H9 (cell line): Measurements from ENCODE around the gene CD81. TPM values are rescaled to one million over a fixed set of nuclear protein-coding genes. Genes with fewer than 3 reads are reported as not detected.

Source experiments
- DNase-seq: peaks from one replicate; pipeline ENCODE4 v3.0.0-alpha.2; 2017
- H2AFZ ChIP-seq: one replicate; pipeline ENCODE4 v1.6.1; 2013; ENCODE audit warnings: mild to moderate bottlenecking, low read length, control low read depth, moderate library complexity
- H2AK5ac ChIP-seq: 2 replicates; pipeline ENCODE4 v1.6.1; 2013; ENCODE audit warnings: low read length, control low read depth, mixed read lengths; ENCODE audit not compliant: insufficient read length
- H2BK120ac ChIP-seq: one replicate; pipeline ENCODE4 v1.6.1; 2013; ENCODE audit warnings: low read depth, mild to moderate bottlenecking, low read length, control low read depth, inconsistent platforms; ENCODE audit not compliant: poor library complexity, severe bottlenecking
- H2BK12ac ChIP-seq: 2 replicates; pipeline ENCODE4 v1.6.1; 2013; ENCODE audit warnings: low read length, control low read depth, mixed read lengths, low read depth; ENCODE audit not compliant: insufficient read length
- H2BK15ac ChIP-seq: 2 replicates; pipeline ENCODE4 v1.6.1; 2013; ENCODE audit warnings: low read depth, low read length, control low read depth
- H2BK20ac ChIP-seq: one replicate; pipeline ENCODE4 v1.6.1; 2013; ENCODE audit warnings: low read depth, mild to moderate bottlenecking, low read length, control low read depth, inconsistent platforms; ENCODE audit not compliant: poor library complexity, severe bottlenecking
- H2BK5ac ChIP-seq: 2 replicates; pipeline ENCODE4 v1.6.1; 2013; ENCODE audit warnings: low read length, control low read depth, mixed read lengths; ENCODE audit not compliant: insufficient read length
- H3K14ac ChIP-seq: 2 replicates; pipeline ENCODE4 v1.6.1; 2013; ENCODE audit warnings: low read length, control low read depth; ENCODE audit not compliant: insufficient read depth
- H3K18ac ChIP-seq: 2 replicates; pipeline ENCODE4 v1.6.1; 2013; ENCODE audit warnings: low read depth, mild to moderate bottlenecking, mixed read lengths, low read length, control low read depth; ENCODE audit not compliant: insufficient read length
- H3K23ac ChIP-seq: 2 replicates; pipeline ENCODE4 v1.6.1; 2013; ENCODE audit warnings: low read length, control low read depth, mixed read lengths, low read depth; ENCODE audit not compliant: insufficient read length
- H3K23me2 ChIP-seq: 2 replicates; pipeline ENCODE4 v1.6.1; 2013; ENCODE audit warnings: low read depth, mild to moderate bottlenecking, mixed read lengths, low read length, control low read depth; ENCODE audit not compliant: insufficient read length, poor library complexity, severe bottlenecking
- H3K27ac ChIP-seq: 2 replicates; pipeline ENCODE4 v1.5.1; 2013; ENCODE audit warnings: low read length, control low read depth, mixed read lengths, low read depth; ENCODE audit not compliant: insufficient read length
- H3K27me3 ChIP-seq: 2 replicates; pipeline ENCODE4 v1.6.1; 2013; ENCODE audit warnings: low read length, control low read depth, inconsistent platforms; ENCODE audit not compliant: insufficient read depth
- H3K4ac ChIP-seq: 2 replicates; pipeline ENCODE4 v1.6.1; 2013; ENCODE audit warnings: low read depth, mild to moderate bottlenecking, control low read depth, inconsistent platforms, low read length, moderate library complexity
- H3K4me1 ChIP-seq: 2 replicates; pipeline ENCODE4 v1.6.1; 2013; ENCODE audit warnings: low read length, control low read depth, inconsistent platforms; ENCODE audit not compliant: insufficient read depth
- H3K4me2 ChIP-seq: 2 replicates; pipeline ENCODE4 v1.6.1; 2013; ENCODE audit warnings: low read length, control low read depth, mixed read lengths; ENCODE audit not compliant: insufficient read length, insufficient read depth
- H3K56ac ChIP-seq: 2 replicates; pipeline ENCODE4 v1.6.1; 2013; ENCODE audit warnings: low read depth, mild to moderate bottlenecking, mixed read lengths, low read length, control low read depth; ENCODE audit not compliant: insufficient read length
- H3K79me1 ChIP-seq: 2 replicates; pipeline ENCODE4 v1.6.1; 2013; ENCODE audit warnings: low read depth, mild to moderate bottlenecking, moderate library complexity, low read length, control low read depth, inconsistent platforms; ENCODE audit not compliant: insufficient read depth, poor library complexity, severe bottlenecking
- H3K79me2 ChIP-seq: 2 replicates; pipeline ENCODE4 v1.6.1; 2013; ENCODE audit warnings: low read length, control low read depth, inconsistent platforms; ENCODE audit not compliant: insufficient read depth
- H3K9ac ChIP-seq: 2 replicates; pipeline ENCODE4 v1.6.1; 2013; ENCODE audit warnings: low read length, control low read depth, mixed read lengths; ENCODE audit not compliant: insufficient read length; ENCODE audit errors: extremely low read depth
- H3K9me3 ChIP-seq: one replicate; pipeline ENCODE4 v1.6.1; 2013; ENCODE audit warnings: low read depth, low read length, inconsistent platforms; ENCODE audit not compliant: control insufficient read depth
- H3T11ph ChIP-seq: one replicate; pipeline ENCODE4 v1.6.1; 2013; ENCODE audit warnings: mild to moderate bottlenecking, low read length, control low read depth, inconsistent platforms
- H4K20me1 ChIP-seq: one replicate; pipeline ENCODE4 v1.6.1; 2013; ENCODE audit not compliant: control insufficient read depth, insufficient read length, insufficient read depth
- H4K5ac ChIP-seq: 2 replicates; pipeline ENCODE4 v1.6.1; 2013; ENCODE audit warnings: low read depth, mild to moderate bottlenecking, mixed read lengths, low read length, control low read depth; ENCODE audit not compliant: insufficient read length
- H4K8ac ChIP-seq: replicated peaks from 2 replicates; pipeline ENCODE4 v1.6.1; 2013; ENCODE audit warnings: low read length, control low read depth, mixed read lengths, low read depth; ENCODE audit not compliant: insufficient read length
- H4K91ac ChIP-seq: 2 replicates; pipeline ENCODE4 v1.6.1; 2013; ENCODE audit warnings: low read depth, mild to moderate bottlenecking, moderate library complexity, mixed read lengths, low read length, control low read depth; ENCODE audit not compliant: insufficient read length
- H3K27ac Mint-ChIP-seq, 3 experiments: 2 replicates in 2 of 3; 3 replicates in 1 of 3; pipeline ENCODE4 v1.8.0; 2020 to 2021; ENCODE audit warnings: mixed read lengths in 3 of 3, mild to moderate bottlenecking in 1 of 3, moderate library complexity in 1 of 3
- H3K27me3 Mint-ChIP-seq: 2 replicates; pipeline ENCODE4 v1.8.0; 2021; ENCODE audit warnings: low read depth, mild to moderate bottlenecking, moderate library complexity, mixed read lengths
- H3K36me3 Mint-ChIP-seq, 3 experiments: 2 replicates in 2 of 3; 3 replicates in 1 of 3; pipeline ENCODE4 v1.8.0; 2020 to 2021; ENCODE audit warnings: low read depth in 3 of 3, mixed read lengths in 3 of 3; ENCODE audit not compliant: insufficient read depth in 1 of 3
- H3K4me1 Mint-ChIP-seq, 2 experiments: 2 replicates each; pipeline ENCODE4 v1.8.0; 2020; ENCODE audit warnings: mixed read lengths in 2 of 2
- H3K4me3 Mint-ChIP-seq, 2 experiments: 2 replicates in 1 of 2; 3 replicates in 1 of 2; pipeline ENCODE4 v1.8.0; 2020 to 2021; ENCODE audit warnings: mild to moderate bottlenecking in 2 of 2, mixed read lengths in 2 of 2, moderate library complexity in 1 of 2
- H3K9me3 Mint-ChIP-seq, 2 experiments: 2 replicates in 1 of 2; 3 replicates in 1 of 2; pipeline ENCODE4 v1.8.0; 2020; ENCODE audit warnings: mild to moderate bottlenecking in 2 of 2, mixed read lengths in 2 of 2, moderate library complexity in 1 of 2
- WGBS: extraction: QIAGEN DNeasy Blood & Tissue Kit; methylation state at CpG from one replicate; pipeline ENCODE4 v1.1.7; 2013; ENCODE audit warnings: missing lambda C conversion rate, low lambda C conversion rate, mixed read lengths; ENCODE audit not compliant: insufficient read length; ENCODE audit errors: extremely low coverage; 5-methylcytosine and 5-hydroxymethylcytosine counted together
- total RNA-seq: library from RNA; stranded (reverse); gene quantifications from 2 replicates; pipeline ENCODE4 v1.2.1, GENCODE V29; 2021
- TF ChIP-seq, protein P1 (sequence below): fragments of 200-600 bp; sonication (generic); conservative IDR thresholded peaks from 3 replicates; pipeline ENCODE4 v1.8.0; 2021; ENCODE audit warnings: antibody characterized with exemption, mild to moderate bottlenecking

CD81 gene
- total RNA-seq, 1 experiment from 2014 or later, result 246 TPM

DNA sequence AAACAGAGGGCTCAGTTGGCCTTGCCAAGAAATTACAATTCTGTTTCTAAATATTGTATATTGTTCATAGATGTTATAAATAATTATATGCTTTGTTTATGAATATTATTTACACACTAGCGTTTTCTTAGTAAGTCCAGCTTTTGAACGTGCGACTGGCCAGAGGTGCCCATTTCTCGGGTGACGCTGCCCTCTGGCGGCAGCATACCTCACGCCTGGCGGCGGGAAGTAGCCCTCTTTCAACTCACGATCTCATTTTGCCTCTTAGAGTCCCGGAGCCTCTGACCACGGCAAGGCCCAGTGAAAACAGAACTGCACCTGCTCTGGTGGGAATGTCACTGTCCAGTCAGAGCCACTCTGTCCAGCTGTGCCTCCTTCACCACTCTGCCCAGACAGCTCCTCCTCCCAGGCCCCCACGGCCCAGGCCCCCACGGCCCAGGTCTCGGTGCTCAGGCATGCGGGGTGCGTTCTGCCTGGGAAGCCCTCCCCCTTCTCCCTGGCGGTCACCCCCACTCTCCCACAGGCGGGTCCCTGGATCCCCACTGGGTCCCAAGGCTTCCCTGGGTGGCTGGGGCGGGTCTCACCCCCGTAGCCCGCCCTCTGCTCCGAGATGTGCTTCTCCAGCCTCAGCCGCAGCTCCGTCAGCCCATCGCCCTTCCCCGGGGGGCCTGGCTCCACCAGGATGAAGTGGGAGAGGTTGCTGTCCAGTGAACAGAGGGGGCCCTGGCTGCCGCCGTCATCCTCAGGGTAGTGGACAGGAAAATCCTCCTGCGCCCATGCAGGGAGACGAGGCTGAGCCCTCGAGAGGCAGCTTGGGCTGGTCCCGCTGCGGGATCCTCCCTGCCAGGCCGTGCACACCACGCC, 42.8 kb downstream of the CD81 start:
- Histone ChIP-seq H3K79me1 (no peaks in the 10 kb centered on the region), H4K91ac (no peak overlapping the region), H4K20me1 (no peaks in the 10 kb centered on the region), H3T11ph (no peak overlapping the region), H3K23me2 (no peaks in the 10 kb centered on the region), H3K23ac (no peak overlapping the region), H2BK20ac (no peak overlapping the region), H3K27me3 (no peaks in the 10 kb centered on the region), H3K4ac (no peak overlapping the region), H2AK5ac (no peak overlapping the region), H3K9ac (no peak overlapping the region), H3K4me2 (no peak overlapping the region), H2BK5ac (no peak overlapping the region), H2AFZ (no peak overlapping the region), H3K4me1 (no peaks in the 10 kb centered on the region), H3K18ac (no peak overlapping the region), H2BK120ac (no peak overlapping the region), H4K8ac (no peak overlapping the region), H3K27ac (no peak overlapping the region), H3K14ac (no peak overlapping the region), H4K5ac (no peak overlapping the region), H2BK15ac (no peak overlapping the region), H3K9me3 (no peaks in the 10 kb centered on the region), H2BK12ac (no peak overlapping the region), H3K79me2 (no peaks in the 10 kb centered on the region), H3K56ac (no peak overlapping the region)
- TF ChIP-seq, protein P1, sequence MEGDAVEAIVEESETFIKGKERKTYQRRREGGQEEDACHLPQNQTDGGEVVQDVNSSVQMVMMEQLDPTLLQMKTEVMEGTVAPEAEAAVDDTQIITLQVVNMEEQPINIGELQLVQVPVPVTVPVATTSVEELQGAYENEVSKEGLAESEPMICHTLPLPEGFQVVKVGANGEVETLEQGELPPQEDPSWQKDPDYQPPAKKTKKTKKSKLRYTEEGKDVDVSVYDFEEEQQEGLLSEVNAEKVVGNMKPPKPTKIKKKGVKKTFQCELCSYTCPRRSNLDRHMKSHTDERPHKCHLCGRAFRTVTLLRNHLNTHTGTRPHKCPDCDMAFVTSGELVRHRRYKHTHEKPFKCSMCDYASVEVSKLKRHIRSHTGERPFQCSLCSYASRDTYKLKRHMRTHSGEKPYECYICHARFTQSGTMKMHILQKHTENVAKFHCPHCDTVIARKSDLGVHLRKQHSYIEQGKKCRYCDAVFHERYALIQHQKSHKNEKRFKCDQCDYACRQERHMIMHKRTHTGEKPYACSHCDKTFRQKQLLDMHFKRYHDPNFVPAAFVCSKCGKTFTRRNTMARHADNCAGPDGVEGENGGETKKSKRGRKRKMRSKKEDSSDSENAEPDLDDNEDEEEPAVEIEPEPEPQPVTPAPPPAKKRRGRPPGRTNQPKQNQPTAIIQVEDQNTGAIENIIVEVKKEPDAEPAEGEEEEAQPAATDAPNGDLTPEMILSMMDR, result peak; percentile 91
- Mint-ChIP-seq H3K4me3 (no peak overlapping the region), H3K9me3 (no peaks in the 10 kb centered on the region; a peak in 1 of 5 replicates), H3K27ac (no peak overlapping the region), H3K27me3 (peaks cover 11% of the 10 kb centered on the region), H3K4me1 (no peaks in the 10 kb centered on the region; a peak in 1 of 4 replicates), H3K36me3 (no peaks in the 10 kb centered on the region)
- WGBS, result no CpG with 5 or more reads among the region's 36 CpGs
- peak; percentile 81 for DNase-seq
